ENCODE measurements around the gene SND1. TPM values are rescaled to one million over a fixed set of nuclear protein-coding genes. Genes with fewer than 3 reads are reported as not detected.

The SND1 gene
- polyA plus RNA-seq, 3 donors = 46.5 to 97.3 (median 79.8) TPM

DNA sequence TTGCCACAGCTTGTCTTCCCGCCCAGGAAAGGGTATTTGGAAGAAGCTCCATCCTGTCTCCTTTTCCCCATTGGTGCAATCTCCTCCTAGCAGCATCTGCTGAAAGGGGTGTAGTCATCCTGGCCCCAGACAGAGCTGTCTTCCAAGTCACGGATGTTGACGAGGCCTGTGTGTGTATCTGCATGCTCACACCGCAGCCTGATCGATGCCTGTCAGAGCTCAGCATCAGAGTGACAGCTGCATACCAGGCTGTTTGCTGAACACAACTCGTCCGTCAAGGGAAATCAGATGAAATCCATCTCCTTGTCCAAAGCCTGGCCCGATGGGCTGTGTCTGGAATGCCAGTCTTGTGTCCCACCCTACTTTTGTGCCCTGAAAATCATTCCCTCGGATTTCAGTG is 400.4 kb downstream of the SND1 start:
- Histone ChIP-seq H3K79me2 (ENCODE audit: insufficient read depth, low read length) (no peaks in the 10 kb centered on the region), H3K4me1 (ENCODE audit: control insufficient read depth in 1 of 2, insufficient read depth in 2 of 2, low read length in 2 of 2) (peaks cover 5 to 7% of the 10 kb centered on the region in 2 donors), H3K4me3 (replicated peaks in 1 of 3; ENCODE audit: low read depth in 2 of 3, low read length in 3 of 3) (no peak overlapping the region), H3K36me3 (replicated peaks in 1 of 2; ENCODE audit: control insufficient read depth in 1 of 2, insufficient read depth in 2 of 2, low read length in 2 of 2) (peaks cover 0 to 69% of the 10 kb centered on the region in 2 donors), H3K27ac (ENCODE audit: low read depth in 1 of 2, low read length in 2 of 2) (no peak overlapping the region), H3K4me2 (replicated peaks; ENCODE audit: extremely low read depth, low read length, poor library complexity, severe bottlenecking) (no peak overlapping the region), H4K20me1 (ENCODE audit: insufficient read depth, low read length) (peaks cover 26% of the 10 kb centered on the region), H3K9ac (ENCODE audit: insufficient read depth, low read length, poor library complexity, severe bottlenecking) (no peak overlapping the region), H3K27me3 (ENCODE audit: control insufficient read depth in 2 of 2, insufficient read depth in 2 of 2, low read length in 2 of 2) (no peaks in the 10 kb centered on the region), H3K9me3 (replicated peaks in 1 of 2; ENCODE audit: control insufficient read depth in 1 of 2, insufficient read depth in 1 of 2, low read length in 2 of 2) (no peaks in the 10 kb centered on the region), H2AFZ (ENCODE audit: insufficient read depth, low read depth, low read length, poor library complexity, severe bottlenecking) (no peak overlapping the region)
- H3K9me3 Mint-ChIP-seq = peaks cover 0 to 1% (median 0%) of the 10 kb centered on the region in 7 donors
- TF ChIP-seq, protein P1, sequence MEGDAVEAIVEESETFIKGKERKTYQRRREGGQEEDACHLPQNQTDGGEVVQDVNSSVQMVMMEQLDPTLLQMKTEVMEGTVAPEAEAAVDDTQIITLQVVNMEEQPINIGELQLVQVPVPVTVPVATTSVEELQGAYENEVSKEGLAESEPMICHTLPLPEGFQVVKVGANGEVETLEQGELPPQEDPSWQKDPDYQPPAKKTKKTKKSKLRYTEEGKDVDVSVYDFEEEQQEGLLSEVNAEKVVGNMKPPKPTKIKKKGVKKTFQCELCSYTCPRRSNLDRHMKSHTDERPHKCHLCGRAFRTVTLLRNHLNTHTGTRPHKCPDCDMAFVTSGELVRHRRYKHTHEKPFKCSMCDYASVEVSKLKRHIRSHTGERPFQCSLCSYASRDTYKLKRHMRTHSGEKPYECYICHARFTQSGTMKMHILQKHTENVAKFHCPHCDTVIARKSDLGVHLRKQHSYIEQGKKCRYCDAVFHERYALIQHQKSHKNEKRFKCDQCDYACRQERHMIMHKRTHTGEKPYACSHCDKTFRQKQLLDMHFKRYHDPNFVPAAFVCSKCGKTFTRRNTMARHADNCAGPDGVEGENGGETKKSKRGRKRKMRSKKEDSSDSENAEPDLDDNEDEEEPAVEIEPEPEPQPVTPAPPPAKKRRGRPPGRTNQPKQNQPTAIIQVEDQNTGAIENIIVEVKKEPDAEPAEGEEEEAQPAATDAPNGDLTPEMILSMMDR (IDR thresholded peaks at IDR 0.05) = no peak
- no peak overlapping the region for H3K27ac Mint-ChIP-seq
- H3K4me3 Mint-ChIP-seq = no peak overlapping the region
- DNase-seq = no peak
- intact Hi-C loops (cut with micrococcal nuclease) = no loop called here
- 97% methylated on average over 7 of the region's 9 CpGs for WGBS (ENCODE audit: insufficient coverage)
- H3K27me3 Mint-ChIP-seq (ENCODE audit: low read depth in 3 of 3) = no peaks in the 10 kb centered on the region
- peaks cover 15% of the 10 kb centered on the region for H3K4me1 Mint-ChIP-seq
- peaks cover 37 to 45% of the 10 kb centered on the region in 2 donors for H3K36me3 Mint-ChIP-seq

DNA sequence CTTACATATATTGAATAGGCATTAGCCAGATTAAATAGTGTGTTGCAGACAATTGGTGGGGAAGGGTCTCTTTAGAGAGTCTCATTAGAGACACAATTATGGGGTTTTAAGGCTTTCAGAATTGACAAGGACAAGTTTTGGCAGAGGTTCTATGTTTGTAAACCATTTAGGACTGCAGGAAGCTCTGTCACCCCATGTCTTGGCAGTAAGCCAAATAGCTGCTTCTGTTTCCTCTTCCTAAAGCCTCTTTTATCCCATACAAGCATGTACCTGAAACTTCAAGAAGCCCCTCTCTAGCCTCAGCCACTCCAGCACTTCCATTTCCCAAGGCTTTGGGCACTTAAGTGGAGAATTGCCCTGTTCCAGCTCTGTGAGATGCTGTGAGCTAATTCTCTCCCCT is 401.0 kb downstream of the SND1 start:
- Histone ChIP-seq H2AFZ (ENCODE audit: insufficient read depth, low read depth, low read length, poor library complexity, severe bottlenecking) (no peak overlapping the region), H3K4me2 (replicated peaks; ENCODE audit: extremely low read depth, low read length, poor library complexity, severe bottlenecking) (no peak overlapping the region), H3K27ac (ENCODE audit: low read depth in 1 of 2, low read length in 2 of 2) (no peak overlapping the region), H4K20me1 (ENCODE audit: insufficient read depth, low read length) (peaks cover 26% of the 10 kb centered on the region), H3K4me1 (ENCODE audit: control insufficient read depth in 1 of 2, insufficient read depth in 2 of 2, low read length in 2 of 2) (peaks cover 5 to 7% of the 10 kb centered on the region in 2 donors), H3K36me3 (replicated peaks in 1 of 2; ENCODE audit: control insufficient read depth in 1 of 2, insufficient read depth in 2 of 2, low read length in 2 of 2) (peaks cover 0 to 74% of the 10 kb centered on the region in 2 donors), H3K9ac (ENCODE audit: insufficient read depth, low read length, poor library complexity, severe bottlenecking) (no peak overlapping the region), H3K79me2 (ENCODE audit: insufficient read depth, low read length) (no peaks in the 10 kb centered on the region), H3K9me3 (replicated peaks in 1 of 2; ENCODE audit: control insufficient read depth in 1 of 2, insufficient read depth in 1 of 2, low read length in 2 of 2) (no peaks in the 10 kb centered on the region), H3K27me3 (ENCODE audit: control insufficient read depth in 2 of 2, insufficient read depth in 2 of 2, low read length in 2 of 2) (no peaks in the 10 kb centered on the region), H3K4me3 (replicated peaks in 1 of 3; ENCODE audit: low read depth in 2 of 3, low read length in 3 of 3) (no peak overlapping the region)
- H3K4me3 Mint-ChIP-seq = no peak overlapping the region
- peak; percentile 12 to 35 (median 30) for DNase-seq
- intact Hi-C loops (cut with micrococcal nuclease) = no loop called here
- H3K27me3 Mint-ChIP-seq (ENCODE audit: low read depth in 3 of 3) = no peaks in the 10 kb centered on the region
- H3K4me1 Mint-ChIP-seq = peaks cover 15% of the 10 kb centered on the region
- peaks cover 37 to 45% of the 10 kb centered on the region in 2 donors for H3K36me3 Mint-ChIP-seq
- peaks cover 0 to 1% (median 0%) of the 10 kb centered on the region in 7 donors for H3K9me3 Mint-ChIP-seq
- peak overlapping the region in 2 of 7 donors; percentile 4 to 15 for H3K27ac Mint-ChIP-seq
- TF ChIP-seq, protein P1 (IDR thresholded peaks at IDR 0.05) = no peak

Measured in CD14-positive monocyte (primary cell).